Mucosa of descending colon (tissue), 3 donors: Measurements from ENCODE around the gene KCTD18. TPM values are rescaled to one million over a fixed set of nuclear protein-coding genes. Genes with fewer than 3 reads are reported as not detected.

Experiments
- ATAC-seq: fragments of 200-7000 bp; cut with Tn5 transposase; one replicate; pipeline ENCODE4 v1.9.1; 2020; ENCODE audit warnings: mild to moderate bottlenecking, moderate library complexity
- DNase-seq, 3 donors: peaks; one replicate each; pipeline ENCODE4 v3.0.0-alpha.2; 2020
- H3K36me3 ChIP-seq: fragments of 200-600 bp; one replicate; pipeline ENCODE4 v1.8.0; 2021; ENCODE audit warnings: low read depth, mild to moderate bottlenecking
- H3K4me1 ChIP-seq: fragments of 200-600 bp; one replicate; pipeline ENCODE4 v1.8.0; 2021; ENCODE audit warnings: low read depth, mild to moderate bottlenecking
- H3K4me3 ChIP-seq: fragments of 200-600 bp; one replicate; pipeline ENCODE4 v1.8.0; 2021; ENCODE audit warnings: mild to moderate bottlenecking
- H3K9me3 ChIP-seq: fragments of 200-600 bp; one replicate; pipeline ENCODE4 v1.8.0; 2021; ENCODE audit warnings: mild to moderate bottlenecking
- intact Hi-C, 2 donors: fragments of 100-400 bp; cut with DNase I in 1 of 2; cut with micrococcal nuclease in 1 of 2; formaldehyde crosslinking; loops; one replicate each; pipeline versions ENCODE4 v1.11.0 to v1.11.1; 2022; cut with DNase I, micrococcal nuclease
- total RNA-seq, 3 donors: library from RNA; stranded (reverse); fragmentation: NEBNext Ultra II Directional in 2 of 3; extraction: Animal tissue kit (Norgen Biotek cat#: 25700) in 2 of 3; gene quantifications; one replicate each; pipeline versions ENCODE4 v1.2.1 to v1.2.4, GENCODE V29; 2021 to 2023
- TF ChIP-seq, protein P1 (sequence below): fragments of 200-600 bp; IDR thresholded peaks from one replicate; pipeline ENCODE4 v1.8.0; 2022; ENCODE audit warnings: antibody characterized with exemption, mild to moderate bottlenecking
- donor health status: DM: no; HTN: no; CAD: no; lungs with moderate emphysema.
- donor health status: DM: no; HTN: no; CAD: no.
- donor health status: DM: no; HTN: yes; CAD: no.

The KCTD18 gene
- total RNA-seq, 3 donors from 2014 or later: 14.1 to 16.6 (median 14.8) TPM

DNA sequence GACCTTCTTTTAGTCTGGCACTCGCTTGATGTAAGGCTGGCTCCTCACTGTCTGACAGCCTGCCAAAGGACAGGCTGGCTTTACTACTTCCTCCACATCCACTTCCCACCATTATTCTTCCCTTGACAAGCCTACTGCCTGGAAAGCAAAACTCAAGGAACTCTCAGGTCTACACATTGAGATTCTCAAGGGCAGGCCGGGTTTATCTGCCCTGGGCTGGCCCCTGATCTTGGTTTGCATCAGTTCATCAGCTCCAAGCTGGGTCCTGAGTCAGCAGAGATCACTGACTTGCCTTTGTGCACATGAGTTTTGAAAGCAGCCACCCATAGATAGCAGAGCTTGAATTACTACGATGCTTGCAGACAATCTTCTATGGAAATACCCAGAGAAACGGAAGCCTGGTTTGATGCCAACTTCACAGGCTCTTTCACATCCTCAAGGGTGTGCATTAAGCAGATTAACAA, 53.9 kb downstream of the KCTD18 start:
- Histone ChIP-seq H3K4me1 (no peaks in the 10 kb centered on the region), H3K36me3 (no peaks in the 10 kb centered on the region), H3K4me3 (no peak overlapping the region), H3K9me3 (no peaks in the 10 kb centered on the region)
- ATAC-seq: peak; percentile 41
- TF ChIP-seq, protein P1, sequence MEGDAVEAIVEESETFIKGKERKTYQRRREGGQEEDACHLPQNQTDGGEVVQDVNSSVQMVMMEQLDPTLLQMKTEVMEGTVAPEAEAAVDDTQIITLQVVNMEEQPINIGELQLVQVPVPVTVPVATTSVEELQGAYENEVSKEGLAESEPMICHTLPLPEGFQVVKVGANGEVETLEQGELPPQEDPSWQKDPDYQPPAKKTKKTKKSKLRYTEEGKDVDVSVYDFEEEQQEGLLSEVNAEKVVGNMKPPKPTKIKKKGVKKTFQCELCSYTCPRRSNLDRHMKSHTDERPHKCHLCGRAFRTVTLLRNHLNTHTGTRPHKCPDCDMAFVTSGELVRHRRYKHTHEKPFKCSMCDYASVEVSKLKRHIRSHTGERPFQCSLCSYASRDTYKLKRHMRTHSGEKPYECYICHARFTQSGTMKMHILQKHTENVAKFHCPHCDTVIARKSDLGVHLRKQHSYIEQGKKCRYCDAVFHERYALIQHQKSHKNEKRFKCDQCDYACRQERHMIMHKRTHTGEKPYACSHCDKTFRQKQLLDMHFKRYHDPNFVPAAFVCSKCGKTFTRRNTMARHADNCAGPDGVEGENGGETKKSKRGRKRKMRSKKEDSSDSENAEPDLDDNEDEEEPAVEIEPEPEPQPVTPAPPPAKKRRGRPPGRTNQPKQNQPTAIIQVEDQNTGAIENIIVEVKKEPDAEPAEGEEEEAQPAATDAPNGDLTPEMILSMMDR: no peak
- no peak for DNase-seq
- intact Hi-C loops: no loop called here

DNA sequence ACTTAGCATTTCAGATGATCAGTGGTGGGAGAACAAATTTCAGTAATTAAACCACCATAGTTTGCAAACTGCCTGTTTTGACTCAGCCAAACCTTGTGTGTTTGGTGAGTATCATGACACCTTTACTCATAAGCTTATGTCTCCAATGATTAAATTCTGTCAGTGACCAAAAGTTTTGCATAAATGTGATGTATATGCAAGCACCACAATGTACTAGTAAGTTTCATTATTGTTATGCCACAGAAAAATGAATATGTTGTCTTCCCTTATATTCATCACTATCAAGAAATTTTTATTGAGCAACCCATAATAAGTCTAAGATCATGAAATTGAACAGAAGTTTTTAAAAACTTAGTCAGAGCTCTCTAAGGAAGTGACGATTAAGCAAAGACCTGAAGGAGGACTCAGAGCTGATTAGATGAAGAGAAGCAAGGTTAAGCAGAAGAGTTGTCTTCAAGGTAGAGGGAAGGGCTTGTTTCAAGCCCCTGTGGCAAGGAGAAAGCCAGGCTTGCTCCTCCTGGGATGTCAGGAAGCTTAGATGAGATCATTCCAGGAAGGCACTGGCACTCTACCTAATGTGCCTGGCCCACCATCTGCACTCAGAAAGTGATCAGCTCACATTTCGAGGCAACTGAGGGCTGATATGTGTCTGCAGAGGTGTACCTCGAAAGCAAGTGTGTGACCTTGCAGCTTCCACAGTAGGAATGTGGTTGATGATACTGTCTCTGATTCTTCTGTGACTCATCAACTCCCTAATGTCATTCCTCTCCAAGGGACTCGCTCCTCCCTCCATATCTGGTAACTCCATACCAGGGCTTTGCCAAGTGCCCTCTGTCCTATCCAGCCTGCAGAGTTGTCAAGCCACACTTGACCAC, 54.7 kb downstream of the KCTD18 start:
- peak; percentile 7 for ATAC-seq
- Histone ChIP-seq H3K36me3 (no peaks in the 10 kb centered on the region), H3K9me3 (no peaks in the 10 kb centered on the region), H3K4me3 (no peak overlapping the region), H3K4me1 (no peaks in the 10 kb centered on the region)
- TF ChIP-seq, protein P1: no peak
- DNase-seq: no peak
- intact Hi-C loops: no loop called here

DNA sequence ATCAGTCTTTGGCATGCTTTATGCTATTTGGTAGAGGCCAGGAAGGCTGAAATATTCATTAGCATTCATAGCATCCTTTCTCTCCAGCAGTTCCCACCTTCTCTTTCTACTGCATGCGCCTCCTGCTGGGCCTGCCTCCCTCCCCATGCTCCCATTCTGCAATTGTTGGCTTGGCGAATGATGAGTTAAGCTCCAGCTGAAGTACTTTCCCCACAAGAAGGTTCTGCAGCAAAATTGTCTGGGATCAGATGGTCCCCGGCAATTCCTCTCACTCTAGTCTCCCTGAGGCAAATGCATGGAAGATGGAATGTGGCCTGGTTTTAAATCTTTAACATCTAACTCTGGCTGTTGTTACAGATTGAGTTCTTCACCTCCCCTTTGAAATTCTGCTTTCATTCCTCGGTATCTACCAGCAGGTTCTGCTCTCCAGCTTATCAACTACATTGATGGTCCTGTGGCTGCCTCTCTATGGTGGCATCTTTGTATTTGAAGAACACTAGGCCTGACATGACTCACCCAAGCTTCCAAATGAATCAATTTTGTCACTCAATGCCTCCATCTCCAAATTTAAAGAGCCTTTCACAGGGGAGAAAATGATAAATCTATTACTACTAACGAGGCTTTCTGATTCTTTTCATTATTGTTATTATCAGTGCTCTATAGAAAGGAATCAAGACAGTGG, 55.9 kb downstream of the KCTD18 start:
- no peaks in the 10 kb centered on the region for H3K36me3 ChIP-seq
- intact Hi-C loops: no loop called here
- ATAC-seq (no peak), DNase-seq (no peak)
- H3K4me3 ChIP-seq: no peak overlapping the region
- TF ChIP-seq, protein P1: no peak
- H3K9me3 ChIP-seq: no peaks in the 10 kb centered on the region
- H3K4me1 ChIP-seq: no peaks in the 10 kb centered on the region

DNA sequence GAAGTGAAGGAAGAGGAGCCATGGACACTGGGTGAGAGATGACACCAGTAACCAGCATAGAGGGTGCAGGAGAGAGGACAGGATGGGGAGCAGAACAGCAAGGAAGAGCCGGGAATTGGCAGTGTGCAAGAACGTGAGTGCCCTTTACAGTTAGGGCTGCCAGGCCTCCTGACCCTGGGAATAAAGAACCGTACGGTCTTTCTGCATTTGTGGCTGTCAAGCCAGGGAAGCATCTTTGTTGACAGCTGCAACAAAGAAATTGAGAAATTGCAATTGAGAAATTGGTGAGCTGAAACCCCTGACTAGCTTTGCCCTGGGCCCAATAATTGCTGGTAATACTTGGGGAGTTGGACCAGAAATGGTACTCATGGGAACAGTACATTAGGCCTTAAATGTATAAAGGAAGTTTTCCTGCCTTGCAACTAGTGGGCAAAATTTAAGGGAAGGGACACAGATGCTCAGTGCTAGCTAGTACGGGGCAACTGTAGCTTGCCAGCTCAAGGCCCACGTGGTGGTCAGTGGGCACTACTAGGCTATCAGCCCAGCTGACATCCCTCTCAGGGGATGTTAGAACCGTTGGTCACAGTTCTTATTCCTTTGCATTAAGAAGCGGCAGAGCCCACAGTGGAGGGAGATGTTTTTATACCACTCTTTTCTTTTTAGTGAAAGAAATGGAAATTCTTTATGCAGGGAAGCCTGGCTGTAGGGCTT, 56.6 kb downstream of the KCTD18 start:
- no peak for ATAC-seq
- TF ChIP-seq, protein P1: no peak
- intact Hi-C loops: no loop called here
- Histone ChIP-seq H3K36me3 (no peaks in the 10 kb centered on the region), H3K4me1 (no peaks in the 10 kb centered on the region), H3K9me3 (no peaks in the 10 kb centered on the region), H3K4me3 (no peak overlapping the region)
- no peak for DNase-seq

DNA sequence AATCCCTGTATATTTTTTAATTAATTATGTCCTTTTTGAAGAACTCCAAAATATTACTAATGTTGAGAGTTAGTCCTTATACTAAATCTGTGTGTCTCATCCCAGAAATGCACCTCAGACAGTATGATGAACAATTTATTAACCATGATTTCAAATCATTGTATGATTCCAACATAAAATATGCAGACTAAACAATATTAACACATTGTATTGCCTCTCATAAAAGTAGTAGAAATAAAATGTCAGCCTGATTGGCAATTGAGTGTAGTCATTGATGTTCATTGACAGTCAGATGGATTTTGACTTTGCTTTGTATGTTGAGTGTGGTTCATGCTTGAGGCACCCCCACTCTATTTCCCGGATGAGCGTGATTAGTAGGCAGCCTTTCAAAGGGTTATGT, 57.5 kb downstream of the KCTD18 start:
- no peaks in the 10 kb centered on the region for H3K4me1 ChIP-seq
- no peak overlapping the region for H3K4me3 ChIP-seq
- DNase-seq (no peak), ATAC-seq (no peak)
- TF ChIP-seq, protein P1: no peak
- H3K36me3 ChIP-seq: no peaks in the 10 kb centered on the region
- H3K9me3 ChIP-seq: no peaks in the 10 kb centered on the region
- intact Hi-C loops: no loop called here
